ENCODE measurements around the gene POLR3K. TPM values are rescaled to one million over a fixed set of nuclear protein-coding genes. Genes with fewer than 3 reads are reported as not detected.
A peak's percentile ranks its signal among the peaks of the same experiment; 100 is the strongest.

Gene POLR3K
- total and polyA plus RNA-seq, 3 experiments from 2014 or later: 35.1 to 63.9 (median 63.6) TPM

- Histone ChIP-seq H3K27me3 (ENCODE audit: insufficient read depth, low read length, poor library complexity, severe bottlenecking) (peaks cover 18% of the 10 kb centered on the region), H3K36me3 (ENCODE audit: insufficient read depth, low read length) (no peaks in the 10 kb centered on the region), H3K27ac (ENCODE audit: low read depth, low read length) (peak overlapping the region; percentile 65), H3K4me1 (ENCODE audit: insufficient read depth, low read length) (peaks cover 25% of the 10 kb centered on the region), H3K4me3 (ENCODE audit: low read length) (peak overlapping the region; percentile 53), H3K9me3 (ENCODE audit: low read length) (no peaks in the 10 kb centered on the region)
- peaks cover 20 to 40% (median 28%) of the 10 kb centered on the region in 3 donors for H3K4me1 Mint-ChIP-seq
- peak in 4 of 5 donors; percentile 6 to 55 (median 14) for DNase-seq
- peak overlapping the region in 4 of 8 donors; percentile 38 to 68 (median 40) for H3K27ac Mint-ChIP-seq
- peaks cover 0 to 20% (median 0%) of the 10 kb centered on the region in 3 donors for H3K36me3 Mint-ChIP-seq
- H3K4me3 Mint-ChIP-seq: peak overlapping the region; percentile 66 to 91 (median 76)
- ChIA-PET POLR2A (interaction anchor here (0.9 kb wide), 1 partner anchor 20 kb away, joined by 3 read pairs; no protein-coding TSS in a partner anchor), CTCF (interaction anchor here (1.3 to 3.9 kb wide), 3 partner anchors 12 to 30 kb away, joined by 3 to 24 read pairs (median 10); no protein-coding TSS in a partner anchor)
- peaks cover 16 to 17% of the 10 kb centered on the region in 2 donors for H3K27me3 Mint-ChIP-seq
- H3K9me3 Mint-ChIP-seq: no peaks in the 10 kb centered on the region
Measured at GRCh38 chr16:77273-77806, 23.9 kb upstream of the POLR3K start.

DNA sequence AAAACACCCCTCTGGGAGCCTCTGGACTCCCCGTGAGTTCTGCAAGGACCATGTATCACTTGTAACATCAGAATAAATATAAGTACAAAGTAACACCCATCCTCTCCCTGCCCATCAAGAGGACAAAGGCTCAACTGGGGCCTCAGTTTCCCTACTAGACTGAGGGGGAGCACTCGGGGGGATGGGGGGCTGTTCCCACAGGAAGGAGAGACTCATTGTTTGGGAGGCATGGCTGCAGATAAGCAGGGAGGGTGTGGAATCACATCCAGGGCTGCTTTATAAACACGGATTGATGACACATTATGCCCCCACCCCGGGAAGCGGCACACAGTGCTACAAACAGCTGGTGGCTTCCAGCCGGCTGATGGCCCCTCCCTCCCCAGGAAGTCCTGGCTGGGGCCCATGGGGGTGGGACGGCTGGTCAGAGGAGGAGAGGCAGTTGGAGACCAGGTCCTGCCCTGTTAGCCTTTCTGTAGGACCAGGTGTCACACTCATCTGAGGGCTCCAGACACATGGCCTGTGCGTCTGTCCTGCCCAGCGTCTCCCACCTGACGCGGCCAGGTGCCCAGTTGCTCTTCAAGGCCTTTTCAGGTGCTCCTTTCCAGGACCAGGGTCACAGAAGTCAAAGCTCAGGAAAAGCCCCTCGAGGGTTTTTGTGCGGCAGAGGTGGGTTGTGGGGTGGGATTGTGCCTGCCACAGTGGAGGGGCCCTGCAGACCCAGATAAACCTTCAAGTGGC lies 23.3 kb upstream of the POLR3K start:
- H3K27ac Mint-ChIP-seq: peak overlapping the region in 4 of 8 donors; percentile 23 to 77 (median 31)
- Histone ChIP-seq H3K9me3 (ENCODE audit: low read length) (no peaks in the 10 kb centered on the region), H3K4me3 (ENCODE audit: low read length) (no peak overlapping the region), H3K27ac (ENCODE audit: low read depth, low read length) (peak overlapping the region; percentile 65), H3K4me1 (ENCODE audit: insufficient read depth, low read length) (peaks cover 25% of the 10 kb centered on the region), H3K27me3 (ENCODE audit: insufficient read depth, low read length, poor library complexity, severe bottlenecking) (peaks cover 18% of the 10 kb centered on the region), H3K36me3 (ENCODE audit: insufficient read depth, low read length) (no peaks in the 10 kb centered on the region)
- CTCF ChIA-PET: interaction anchor here (1.3 to 3.9 kb wide), 4 partner anchors 11 to 30 kb away, joined by 3 to 24 read pairs (median 8); no protein-coding TSS in a partner anchor
- H3K36me3 Mint-ChIP-seq: peaks cover 0 to 20% (median 0%) of the 10 kb centered on the region in 3 donors
- peaks cover 20 to 40% (median 28%) of the 10 kb centered on the region in 3 donors for H3K4me1 Mint-ChIP-seq
- no peak for DNase-seq
- H3K4me3 Mint-ChIP-seq: peak overlapping the region; percentile 56 to 91 (median 75)
- H3K27me3 Mint-ChIP-seq: peaks cover 16 to 17% of the 10 kb centered on the region in 2 donors
- H3K9me3 Mint-ChIP-seq: no peaks in the 10 kb centered on the region
- POLR2A ChIA-PET: interaction anchor here (0.9 kb wide), 1 partner anchor 20 kb away, joined by 3 read pairs; no protein-coding TSS in a partner anchor

DNA sequence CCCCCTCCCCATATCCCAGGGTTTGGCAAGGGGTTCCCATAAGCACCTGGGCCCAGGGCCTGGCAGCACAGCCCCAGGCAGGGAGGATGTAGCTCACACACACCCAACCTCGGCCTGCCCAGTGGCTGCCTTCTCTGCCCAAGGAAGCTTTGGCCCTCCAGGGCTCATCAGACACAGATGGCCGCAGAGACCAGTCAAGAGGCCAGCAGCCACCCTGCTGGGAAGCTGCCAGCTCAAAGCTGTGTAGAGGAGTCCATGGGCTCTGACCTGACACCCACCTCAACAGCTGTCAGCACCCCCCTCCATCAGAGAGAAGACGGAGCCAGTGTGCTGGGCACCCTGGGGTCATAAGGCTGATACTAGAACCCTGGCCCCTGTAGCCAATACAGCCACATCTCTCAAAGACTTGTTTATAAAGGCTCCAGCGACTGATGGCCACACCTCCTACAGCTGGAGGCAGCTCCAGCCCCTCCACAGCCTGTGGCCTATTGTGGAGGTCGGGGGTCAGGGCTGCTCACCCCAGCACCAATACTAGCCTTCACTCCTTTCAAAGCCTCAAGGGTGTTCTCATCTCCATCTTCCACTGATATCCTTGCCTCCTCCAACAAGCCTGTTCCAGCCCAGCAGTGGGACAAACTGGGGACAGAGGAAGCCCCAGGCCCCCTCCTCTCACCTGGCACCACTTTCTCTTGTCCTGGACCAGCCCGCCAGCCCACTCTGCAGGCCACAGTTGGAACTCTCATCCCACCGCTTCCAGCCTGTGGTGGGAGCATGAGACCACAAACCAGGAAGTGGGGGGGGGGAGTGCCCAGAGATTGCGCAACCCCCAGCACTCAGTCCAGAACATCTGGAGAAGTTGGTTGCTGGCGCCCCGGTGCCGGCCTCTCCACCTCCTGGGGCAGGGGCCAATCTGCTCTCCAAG lies 22.4 kb upstream of the POLR3K start:
- Mint-ChIP-seq H3K9me3 (no peaks in the 10 kb centered on the region), H3K4me3 (peak overlapping the region in 6 of 7 donors; percentile 8 to 91 (median 68)), H3K36me3 (peaks cover 0 to 20% (median 0%) of the 10 kb centered on the region in 3 donors), H3K4me1 (peaks cover 20 to 43% (median 28%) of the 10 kb centered on the region in 3 donors), H3K27ac (peak overlapping the region in 3 of 8 donors; percentile 12 to 77 (median 23)), H3K27me3 (peaks cover 20 to 22% of the 10 kb centered on the region in 2 donors)
- H3K36me3 ChIP-seq (ENCODE audit: insufficient read depth, low read length): no peaks in the 10 kb centered on the region
- no peaks in the 10 kb centered on the region for H3K9me3 ChIP-seq (ENCODE audit: low read length)
- peaks cover 25% of the 10 kb centered on the region for H3K4me1 ChIP-seq (ENCODE audit: insufficient read depth, low read length)
- no peak overlapping the region for H3K4me3 ChIP-seq (ENCODE audit: low read length)
- peak overlapping the region; percentile 65 for H3K27ac ChIP-seq (ENCODE audit: low read depth, low read length)
- DNase-seq: peak in 1 of 5 donors; percentile 15
- CTCF ChIA-PET: interaction anchor here (1.1 to 7.8 kb wide), 6 partner anchors 10 to 31 kb away, joined by 3 to 59 read pairs (median 12); no protein-coding TSS in a partner anchor
- peaks cover 18% of the 10 kb centered on the region for H3K27me3 ChIP-seq (ENCODE audit: insufficient read depth, low read length, poor library complexity, severe bottlenecking)
- POLR2A ChIA-PET: no interaction called here

GRCh38 chr16:74747-75334 lies 21.4 kb upstream of the POLR3K start:
- no peaks in the 10 kb centered on the region for H3K36me3 ChIP-seq (ENCODE audit: insufficient read depth, low read length)
- ChIA-PET CTCF (interaction anchor here (1.1 to 7.8 kb wide), 4 partner anchors 9 to 32 kb away, joined by 3 to 59 read pairs (median 10); no protein-coding TSS in a partner anchor), POLR2A (no interaction called here)
- Mint-ChIP-seq H3K9me3 (no peaks in the 10 kb centered on the region), H3K27me3 (peaks cover 25% of the 10 kb centered on the region in 2 donors), H3K36me3 (peaks cover 0 to 13% (median 0%) of the 10 kb centered on the region in 3 donors), H3K4me3 (peak overlapping the region in 3 of 7 donors; percentile 53 to 72 (median 63)), H3K4me1 (peaks cover 20 to 41% (median 28%) of the 10 kb centered on the region in 3 donors), H3K27ac (no peak overlapping the region)
- no peak for DNase-seq
- H3K4me1 ChIP-seq (ENCODE audit: insufficient read depth, low read length): peaks cover 25% of the 10 kb centered on the region
- no peaks in the 10 kb centered on the region for H3K9me3 ChIP-seq (ENCODE audit: low read length)
- H3K27me3 ChIP-seq (ENCODE audit: insufficient read depth, low read length, poor library complexity, severe bottlenecking): peaks cover 18% of the 10 kb centered on the region
- no peak overlapping the region for H3K27ac ChIP-seq (ENCODE audit: low read depth, low read length)
- no peak overlapping the region for H3K4me3 ChIP-seq (ENCODE audit: low read length)

GRCh38 chr16:74051-74746 lies 20.8 kb upstream of the POLR3K start:
- H3K9me3 Mint-ChIP-seq: no peaks in the 10 kb centered on the region
- H3K4me1 ChIP-seq (ENCODE audit: insufficient read depth, low read length): peaks cover 25% of the 10 kb centered on the region
- no peak for DNase-seq
- no peak overlapping the region for H3K4me3 ChIP-seq (ENCODE audit: low read length)
- peak overlapping the region in 2 of 7 donors; percentile 63 to 72 for H3K4me3 Mint-ChIP-seq
- POLR2A ChIA-PET: no interaction called here
- H3K27me3 ChIP-seq (ENCODE audit: insufficient read depth, low read length, poor library complexity, severe bottlenecking): peaks cover 18% of the 10 kb centered on the region
- CTCF ChIA-PET: interaction anchor here (2.4 to 7.8 kb wide), 2 partner anchors 8 to 22 kb away, joined by 13 to 59 read pairs; no protein-coding TSS in a partner anchor
- H3K27me3 Mint-ChIP-seq: peaks cover 25 to 30% of the 10 kb centered on the region in 2 donors
- no peak overlapping the region for H3K27ac Mint-ChIP-seq
- H3K9me3 ChIP-seq (ENCODE audit: low read length): no peaks in the 10 kb centered on the region
- H3K36me3 ChIP-seq (ENCODE audit: insufficient read depth, low read length): no peaks in the 10 kb centered on the region
- H3K27ac ChIP-seq (ENCODE audit: low read depth, low read length): no peak overlapping the region
- H3K4me1 Mint-ChIP-seq: peaks cover 18 to 34% (median 27%) of the 10 kb centered on the region in 3 donors
- H3K36me3 Mint-ChIP-seq: peaks cover 0 to 8% (median 0%) of the 10 kb centered on the region in 3 donors

- no peak within 1 kb of the TSS for H3K4me3 ChIP-seq (ENCODE audit: low read length)
- H3K9me3 ChIP-seq (ENCODE audit: low read length): no peaks in the 10 kb centered on the region
- no peak for DNase-seq
- peaks cover 20% of the 10 kb centered on the region for H3K4me1 ChIP-seq (ENCODE audit: insufficient read depth, low read length)
- peaks cover 0 to 2% (median 0%) of the 10 kb centered on the region in 3 donors for H3K36me3 Mint-ChIP-seq
- H3K36me3 ChIP-seq (ENCODE audit: insufficient read depth, low read length): no peaks in the 10 kb centered on the region
- H3K27me3 ChIP-seq (ENCODE audit: insufficient read depth, low read length, poor library complexity, severe bottlenecking): peaks cover 18% of the 10 kb centered on the region
- POLR2A ChIA-PET: interaction anchor here (0.8 kb wide), 1 partner anchor 18 kb away, joined by 3 read pairs; no protein-coding TSS in a partner anchor
- CTCF ChIA-PET: interaction anchor here (1.0 to 7.8 kb wide), 2 partner anchors 9 to 23 kb away, joined by 3 to 59 read pairs; no protein-coding TSS in a partner anchor
- no peak within 1 kb of the TSS for H3K27ac ChIP-seq (ENCODE audit: low read depth, low read length)
- no peaks in the 10 kb centered on the region for H3K9me3 Mint-ChIP-seq
- H3K4me1 Mint-ChIP-seq: peaks cover 13 to 26% (median 20%) of the 10 kb centered on the region in 3 donors
- H3K27me3 Mint-ChIP-seq: peaks cover 25 to 30% of the 10 kb centered on the region in 2 donors
- peak within 1 kb of the TSS in 2 of 8 donors; percentile 16 to 23 for H3K27ac Mint-ChIP-seq
- H3K4me3 Mint-ChIP-seq: peak within 1 kb of the TSS; percentile 6 to 89 (median 57)
Measured at GRCh38 chr16:72561-73548, 19.4 kb upstream of the POLR3K start, which contains the start of gene RHBDF1. RHBDF1 (minus strand) TSS chr16:72631; CDS start chr16:65015, 7,616 bp downstream.

All from CD8-positive, alpha-beta memory T cell (primary cell).